Heart right ventricle (tissue), 16 donors: ENCODE data around the gene KCNS3. TPM values are rescaled to one million over a fixed set of nuclear protein-coding genes. Genes with fewer than 3 reads are reported as not detected.

Experiments
- ATAC-seq, 8 donors: fragments of 200-7000 bp; cut with Tn5 transposase; one replicate each; pipeline ENCODE4 v1.9.1; 2020; ENCODE audit warnings: mild to moderate bottlenecking in 8 of 8, moderate library complexity in 8 of 8, moderate number of reproducible peaks in 1 of 8
- DNase-seq, 2 donors: peaks; one replicate each; pipeline ENCODE4 v3.0.0-alpha.2; 2020
- H3K27ac ChIP-seq, 10 donors: fragments of 200-600 bp; sonication (generic) in 2 of 10; one replicate each; pipeline versions ENCODE4 v1.5.0 to v1.8.0; 2020 to 2022; ENCODE audit warnings: mild to moderate bottlenecking in 3 of 10
- H3K27me3 ChIP-seq, 7 donors: fragments of 200-600 bp; one replicate each; pipeline ENCODE4 v1.8.0; 2021 to 2022; ENCODE audit warnings: mild to moderate bottlenecking in 2 of 7
- H3K36me3 ChIP-seq, 9 donors: fragments of 200-600 bp; sonication (generic) in 1 of 9; one replicate each; pipeline versions ENCODE4 v1.5.0 to v1.8.0; 2020 to 2022; ENCODE audit warnings: mild to moderate bottlenecking in 2 of 9
- H3K4me1 ChIP-seq, 9 donors: fragments of 200-600 bp; sonication (generic) in 1 of 9; one replicate each; pipeline versions ENCODE4 v1.5.0 to v1.8.0; 2020 to 2022; ENCODE audit warnings: mild to moderate bottlenecking in 4 of 9
- H3K4me3 ChIP-seq, 10 donors: fragments of 200-600 bp; sonication (generic) in 2 of 10; one replicate each; pipeline versions ENCODE4 v1.5.0 to v1.8.0; 2020 to 2022; ENCODE audit warnings: mild to moderate bottlenecking in 7 of 10, moderate library complexity in 2 of 10
- H3K9me3 ChIP-seq, 11 donors: fragments of 200-600 bp in 10 of 11; sonication (generic) in 2 of 11; one replicate each; pipeline versions ENCODE4 v1.5.0 to v1.8.0; 2013 to 2022; ENCODE audit warnings: mild to moderate bottlenecking in 2 of 11, control low read depth in 1 of 11, moderate library complexity in 1 of 11
- CTCF ChIP-seq, 9 donors: fragments of 200-600 bp; sonication (generic) in 2 of 9; IDR thresholded peaks; one replicate each; pipeline versions ENCODE4 v1.5.0 to v1.8.0; 2021 to 2022; ENCODE audit warnings: antibody characterized with exemption in 9 of 9, mild to moderate bottlenecking in 5 of 9, moderate library complexity in 1 of 9
- WGBS, 2 donors: extraction: QIAGEN DNeasy Blood & Tissue Kit; methylation state at CpG; one replicate each; pipeline ENCODE4 v1.1.7; 2013; ENCODE audit warnings: inconsistent platforms in 1 of 2; 5-methylcytosine and 5-hydroxymethylcytosine counted together
- intact Hi-C, 10 donors: fragments of 100-400 bp; cut with DNase I; formaldehyde crosslinking; loops; one replicate each; pipeline versions ENCODE4 v1.11.1 to v1.14.2; 2022
- polyA plus RNA-seq, 2 donors: library from polyadenylated mRNA; stranded (reverse); fragments of 200-250 nt; gene quantifications; one replicate each; pipeline ENCODE4 v1.2.3, GENCODE V29; 2013
- total RNA-seq, 10 donors: library from RNA; stranded (reverse); fragmentation: NEBNext Ultra II Directional in 3 of 10; extraction: Animal tissue kit (Norgen Biotek cat#: 25700) in 3 of 10; gene quantifications; one replicate each; pipeline versions ENCODE4 v1.2.1 to v1.2.4, GENCODE V29; 2021 to 2023
- donor health status: Arrhythmogenic right ventricular cardiomyopathy.
- donor health status: ischemic (EF 13 %, LVEDD 7.1; RV severe dilation, severe dysfunction).
- donor health status: healthy with polysubstance abuse.
- donor health status: DM: no; HTN: yes; CAD: no.
- donor health status: DM: no; HTN: no; CAD: no.
- donor health status: ischemic (EF 25% LVEDD 6.9; RV normal size, moderate dysfunction).
- donor health status: ischemic (EF 25% LVEDD 5.7; RV mildly dilated, moderate dysfunction).
- donor health status: healthy.
- donor health status: DM: yes; HTN: yes; CAD: no.
- donor health status: Ischemic cardiomyopathy.
- donor health status: ischemic (EF 35%, LVEDD 5.7; RV mildly dilated, moderate dysfunction).
- donor health status: nonischemic (EF 11% LVEDD 7.7; RV severe dilation, severe dysfunction).
- donor health status: DM: yes; HTN: yes; CAD: no.
- donor health status: PGD.
- donor health status: ischemic (EF 29% LVEDD 5.4; RV normal size, mild dysfunction).
- donor health status: nonischemic (EF 23%, LVEDD 6.1; RV moderate dilation, normal function).

The KCNS3 gene
- total and polyA plus RNA-seq, 12 donors, result 1.5 to 3.8 (median 2.6) TPM

DNA sequence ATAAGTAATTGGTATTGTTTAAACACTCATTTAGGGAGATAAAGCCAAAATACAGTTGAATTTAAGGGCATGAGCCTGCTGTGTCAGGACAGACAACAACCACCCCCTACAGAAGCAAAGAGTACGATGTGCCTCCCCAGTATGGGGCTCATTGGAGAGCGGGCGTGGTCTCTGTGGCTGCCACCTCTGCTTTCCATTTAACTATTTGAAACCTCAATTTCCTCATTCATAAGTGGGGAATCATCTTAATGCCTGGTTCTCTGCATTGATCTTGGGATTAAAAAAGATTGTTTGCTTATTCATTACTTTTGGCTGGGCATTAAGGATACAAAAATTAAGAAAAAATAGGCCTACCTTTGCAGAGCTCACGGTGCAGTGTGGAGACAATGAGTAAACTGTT is 21.4 kb downstream of the KCNS3 start:
- 87 to 92% methylated on average over 4 of the region's 4 CpGs for WGBS, 2 donors

GRCh38 chr2:17901246-17901645 is 22.8 kb downstream of the KCNS3 start:
- peak in 4 of 8 donors; percentile 37 to 61 (median 49) for ATAC-seq
- Histone ChIP-seq H3K27ac (peak overlapping the region in 2 of 10 donors; percentile 9 to 15), H3K4me3 (no peak overlapping the region), H3K27me3 (no peaks in the 10 kb centered on the region), H3K9me3 (peaks cover 0 to 12% (median 2%) of the 10 kb centered on the region in 11 donors), H3K4me1 (peaks cover 0 to 5% (median 0%) of the 10 kb centered on the region in 9 donors), H3K36me3 (no peaks in the 10 kb centered on the region)
- intact Hi-C loops, result no loop called here
- 39 to 50% methylated on average over 5 of the region's 5 CpGs for WGBS, 2 donors
- TF ChIP-seq CTCF (IDR thresholded peaks at IDR 0.05), result no peak
- DNase-seq, result peak; percentile 22 to 35

More for the DNA sequence above, 21.4 kb downstream of the KCNS3 start:
- no peak for ATAC-seq
- peaks cover 0 to 12% (median 2%) of the 10 kb centered on the region in 11 donors for H3K9me3 ChIP-seq
- peaks cover 0 to 5% (median 0%) of the 10 kb centered on the region in 9 donors for H3K4me1 ChIP-seq
- H3K27me3 ChIP-seq, result peaks cover 0 to 4% (median 0%) of the 10 kb centered on the region in 7 donors
- H3K4me3 ChIP-seq, result no peak overlapping the region
- H3K27ac ChIP-seq, result no peak overlapping the region
- DNase-seq, result no peak
- no peaks in the 10 kb centered on the region for H3K36me3 ChIP-seq
- TF ChIP-seq CTCF (IDR thresholded peaks at IDR 0.05), result no peak
- intact Hi-C loops, result no loop called here

DNA sequence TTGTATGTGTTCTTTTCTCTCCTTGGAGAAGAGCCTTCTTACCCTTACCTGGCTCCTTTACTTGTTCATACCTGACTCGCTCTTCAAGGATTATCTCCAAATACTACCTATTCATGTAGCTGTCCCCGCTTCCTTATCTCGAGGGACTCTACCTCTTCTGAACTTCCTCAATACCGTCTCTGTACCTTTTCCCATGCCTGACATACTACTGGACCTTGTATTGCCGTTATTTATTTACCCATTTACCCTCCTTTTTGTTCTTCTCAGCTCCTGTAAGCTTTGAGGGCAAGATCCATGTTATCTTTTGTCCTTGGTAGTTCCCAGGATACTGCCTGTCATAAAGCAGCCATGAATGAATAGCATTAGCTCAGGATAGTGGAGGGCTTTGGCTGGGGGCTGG is 32.5 kb downstream of the KCNS3 start:
- Histone ChIP-seq H3K36me3 (no peaks in the 10 kb centered on the region), H3K4me1 (peaks cover 0 to 15% (median 3%) of the 10 kb centered on the region in 9 donors), H3K27ac (no peak overlapping the region), H3K9me3 (peaks cover 0 to 6% (median 0%) of the 10 kb centered on the region in 11 donors), H3K4me3 (no peak overlapping the region), H3K27me3 (peaks cover 0 to 4% (median 0%) of the 10 kb centered on the region in 7 donors)
- no peak for TF ChIP-seq CTCF (IDR thresholded peaks at IDR 0.05)
- ATAC-seq (no peak), DNase-seq (no peak)
- 89 to 92% methylated on average over 5 of the region's 5 CpGs for WGBS, 2 donors
- intact Hi-C loops, result loop anchor here in 1 of 10 donors (10.0 kb wide), 1 partner anchor 56 kb away; no protein-coding TSS in a partner anchor

GRCh38 chr2:17911491-17912260 is 33.2 kb downstream of the KCNS3 start:
- 61 to 66% methylated on average over 5 of the region's 5 CpGs for WGBS, 2 donors
- TF ChIP-seq CTCF (IDR thresholded peaks at IDR 0.05), result no peak
- DNase-seq (no peak), ATAC-seq (no peak)
- Histone ChIP-seq H3K27ac (peak overlapping the region in 1 of 10 donors; percentile 10), H3K27me3 (peaks cover 0 to 4% (median 0%) of the 10 kb centered on the region in 7 donors), H3K36me3 (no peaks in the 10 kb centered on the region), H3K4me1 (peaks cover 0 to 22% (median 5%) of the 10 kb centered on the region in 9 donors), H3K4me3 (peak overlapping the region in 1 of 10 donors; percentile 6), H3K9me3 (peaks cover 0 to 6% (median 0%) of the 10 kb centered on the region in 11 donors)
- intact Hi-C loops, result loop anchor here in 1 of 10 donors (10.0 kb wide), 1 partner anchor 57 kb away; no protein-coding TSS in a partner anchor
